Osteoblast (primary cell): ENCODE results near the gene DBNL. TPM values are rescaled to one million over a fixed set of nuclear protein-coding genes. Genes with fewer than 3 reads are reported as not detected.

ENCODE experiments used
- DNase-seq: peaks from one replicate; pipeline ENCODE4 v3.0.0; 2011; ENCODE audit warnings: low spot score, mixed read lengths; ENCODE audit not compliant: insufficient read length; ENCODE audit errors: missing footprints
- H2AFZ ChIP-seq: 2 replicates; pipeline ENCODE4 v1.6.0; 2011; ENCODE audit warnings: mild to moderate bottlenecking, low read length
- H3K27ac ChIP-seq: 2 replicates; pipeline ENCODE4 v1.5.1; 2011; ENCODE audit warnings: mild to moderate bottlenecking, low read depth, low read length, moderate library complexity
- H3K27me3 ChIP-seq: 2 replicates; pipeline ENCODE4 v1.6.0; 2012; ENCODE audit warnings: mild to moderate bottlenecking, control low read depth, inconsistent platforms, low read length, moderate library complexity; ENCODE audit not compliant: insufficient read depth
- H3K36me3 ChIP-seq: 2 replicates; pipeline ENCODE4 v1.5.1; 2011; ENCODE audit warnings: mild to moderate bottlenecking, low read length, control low read depth, moderate library complexity; ENCODE audit not compliant: insufficient read depth
- H3K4me1 ChIP-seq: 2 replicates; pipeline ENCODE4 v1.5.1; 2011; ENCODE audit warnings: mild to moderate bottlenecking, low read length, control low read depth, moderate library complexity; ENCODE audit not compliant: insufficient read depth
- H3K4me2 ChIP-seq: 2 replicates; pipeline ENCODE4 v1.6.0; 2011; ENCODE audit warnings: mild to moderate bottlenecking, low read length; ENCODE audit not compliant: insufficient read depth
- H3K4me3 ChIP-seq: fragments of 200-600 bp; sonication (generic); 3 replicates; pipeline ENCODE4 v1.5.1; 2012; ENCODE audit warnings: mild to moderate bottlenecking, low read length, inconsistent platforms; ENCODE audit not compliant: insufficient read depth
- H3K79me2 ChIP-seq: 2 replicates; pipeline ENCODE4 v1.6.0; 2012; ENCODE audit warnings: mild to moderate bottlenecking, low read length, control low read depth, inconsistent platforms; ENCODE audit not compliant: insufficient read depth
- H3K9me3 ChIP-seq: 2 replicates; pipeline ENCODE4 v1.5.1; 2011; ENCODE audit warnings: low read depth, low read length, control low read depth
- H4K20me1 ChIP-seq: 2 replicates; pipeline ENCODE4 v1.6.0; 2012; ENCODE audit warnings: mild to moderate bottlenecking, low read length, control low read depth; ENCODE audit not compliant: insufficient read depth
- CTCF ChIP-seq: IDR thresholded peaks from 2 replicates; pipeline ENCODE4 v1.5.1; 2011; ENCODE audit warnings: mild to moderate bottlenecking, low read depth, low read length, moderate library complexity; ENCODE audit errors: extremely low read depth
- total RNA-seq: library from RNA; depleted of rRNA; stranded (reverse); fragments of >200 nt; gene quantifications from 2 replicates; pipeline ENCODE4 v1.2.3, GENCODE V29; 2012

The DBNL gene
- total RNA-seq, 1 donor, result 105 TPM

GRCh38 chr7:44081266-44081748 lies 36.8 kb downstream of the DBNL start:
- H3K79me2 ChIP-seq, result peaks cover 14% of the 10 kb centered on the region
- no peaks in the 10 kb centered on the region for H4K20me1 ChIP-seq
- H3K4me3 ChIP-seq, result peak overlapping the region; percentile 94
- no peak overlapping the region for H2AFZ ChIP-seq
- peak; percentile 59 for DNase-seq
- H3K36me3 ChIP-seq, result peaks cover 34% of the 10 kb centered on the region
- H3K4me2 ChIP-seq, result peak overlapping the region; percentile 87
- H3K27me3 ChIP-seq, result no peaks in the 10 kb centered on the region
- H3K9me3 ChIP-seq, result no peaks in the 10 kb centered on the region
- peaks cover 13% of the 10 kb centered on the region for H3K4me1 ChIP-seq
- peak overlapping the region; percentile 45 for H3K27ac ChIP-seq
- TF ChIP-seq CTCF, result no peak

- Histone ChIP-seq H3K79me2 (peaks cover 14% of the 10 kb centered on the region), H3K27me3 (no peaks in the 10 kb centered on the region), H4K20me1 (no peaks in the 10 kb centered on the region), H2AFZ (peak overlapping the region; percentile 79), H3K4me1 (peaks cover 21% of the 10 kb centered on the region), H3K9me3 (no peaks in the 10 kb centered on the region), H3K36me3 (peaks cover 26% of the 10 kb centered on the region), H3K4me3 (peak overlapping the region; percentile 80), H3K4me2 (peak overlapping the region; percentile 89), H3K27ac (peak overlapping the region; percentile 76)
- peak; percentile 99 for DNase-seq
- no peak for TF ChIP-seq CTCF
Observed at GRCh38 chr7:44082541-44083207, 38.2 kb downstream of the DBNL start.

- no peak overlapping the region for H3K27ac ChIP-seq
- H3K27me3 ChIP-seq, result no peaks in the 10 kb centered on the region
- peaks cover 15% of the 10 kb centered on the region for H3K36me3 ChIP-seq
- no peaks in the 10 kb centered on the region for H4K20me1 ChIP-seq
- H3K4me2 ChIP-seq, result no peak overlapping the region
- no peak for DNase-seq
- H2AFZ ChIP-seq, result no peak overlapping the region
- H3K79me2 ChIP-seq, result peaks cover 14% of the 10 kb centered on the region
- no peak for TF ChIP-seq CTCF
- H3K4me3 ChIP-seq, result no peak overlapping the region
- no peaks in the 10 kb centered on the region for H3K9me3 ChIP-seq
- peaks cover 32% of the 10 kb centered on the region for H3K4me1 ChIP-seq
Observed at GRCh38 chr7:44083796-44084195, 39.3 kb downstream of the DBNL start.

GRCh38 chr7:44084701-44085100 lies 40.2 kb downstream of the DBNL start:
- no peak overlapping the region for H3K4me3 ChIP-seq
- no peaks in the 10 kb centered on the region for H3K9me3 ChIP-seq
- peak overlapping the region; percentile 44 for H2AFZ ChIP-seq
- peaks cover 41% of the 10 kb centered on the region for H3K4me1 ChIP-seq
- H3K79me2 ChIP-seq, result peaks cover 14% of the 10 kb centered on the region
- no peak for TF ChIP-seq CTCF
- H4K20me1 ChIP-seq, result no peaks in the 10 kb centered on the region
- H3K4me2 ChIP-seq, result no peak overlapping the region
- H3K27ac ChIP-seq, result peak overlapping the region; percentile 25
- DNase-seq, result no peak
- H3K36me3 ChIP-seq, result peaks cover 10% of the 10 kb centered on the region
- no peaks in the 10 kb centered on the region for H3K27me3 ChIP-seq
